ENCODE measurements around the gene PTPRR.

DNA sequence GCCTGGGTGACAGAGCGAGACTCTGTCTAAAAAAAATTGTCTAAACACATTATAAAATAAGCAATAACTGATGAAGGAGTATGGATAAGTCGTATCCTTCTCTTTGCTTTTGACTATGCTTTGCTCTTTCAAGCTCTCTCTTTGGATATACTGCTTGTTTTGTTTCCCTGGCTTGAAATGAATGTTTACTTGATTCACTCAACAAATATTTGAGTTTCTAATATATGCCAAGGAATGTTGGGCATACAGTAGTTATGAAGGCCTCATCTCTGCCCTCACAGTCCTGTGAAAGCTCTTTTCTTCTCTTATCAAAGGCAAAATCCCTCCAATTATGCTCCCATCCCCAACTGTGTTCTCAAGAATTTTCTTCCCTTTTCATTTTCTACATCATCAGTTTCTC lies 123.5 kb downstream of the PTPRR start:
- TF ChIP-seq L3MBTL2 (conservative IDR thresholded peaks at IDR 0.05), result no peak
- TF ChIP-seq, protein P1, sequence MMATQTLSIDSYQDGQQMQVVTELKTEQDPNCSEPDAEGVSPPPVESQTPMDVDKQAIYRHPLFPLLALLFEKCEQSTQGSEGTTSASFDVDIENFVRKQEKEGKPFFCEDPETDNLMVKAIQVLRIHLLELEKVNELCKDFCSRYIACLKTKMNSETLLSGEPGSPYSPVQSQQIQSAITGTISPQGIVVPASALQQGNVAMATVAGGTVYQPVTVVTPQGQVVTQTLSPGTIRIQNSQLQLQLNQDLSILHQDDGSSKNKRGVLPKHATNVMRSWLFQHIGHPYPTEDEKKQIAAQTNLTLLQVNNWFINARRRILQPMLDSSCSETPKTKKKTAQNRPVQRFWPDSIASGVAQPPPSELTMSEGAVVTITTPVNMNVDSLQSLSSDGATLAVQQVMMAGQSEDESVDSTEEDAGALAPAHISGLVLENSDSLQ (IDR thresholded peaks at IDR 0.05), result no peak
- no peak for TF ChIP-seq ELF4 (IDR thresholded peaks at IDR 0.05)
- TF ChIP-seq BHLHE40 (IDR thresholded peaks at IDR 0.05; ENCODE audit: borderline replicate concordance), result no peak
- TF ChIP-seq TARDBP (IDR thresholded peaks at IDR 0.05), result no peak
- TF ChIP-seq FOXM1 (IDR thresholded peaks at IDR 0.05; ENCODE audit: borderline replicate concordance), result no peak
- TF ChIP-seq FOXA1 (IDR thresholded peaks at IDR 0.05), result no peak
- no peak for TF ChIP-seq SP1 (IDR thresholded peaks at IDR 0.05)
- no peak for TF ChIP-seq ZNF384 (IDR thresholded peaks at IDR 0.05)
- no peak for TF ChIP-seq ARNT (IDR thresholded peaks at IDR 0.05)
- no peak for TF ChIP-seq LEF1 (IDR thresholded peaks at IDR 0.05; ENCODE audit: borderline replicate concordance)

Measured in HEK293T (cell line).